COLO668 (cell line): ENCODE measurements around the gene ADCY3.
A peak's percentile ranks its signal among the peaks of the same experiment; 100 is the strongest.

Source experiments
- DNase-seq: peaks from one replicate; lab custom pipeline; 2025; ENCODE audit not compliant: unreplicated experiment; lab: John Stamatoyannopoulos, UW

ADCY3 gene

GRCh38 chr2:24832931-24833701 lies 86.9 kb downstream of the ADCY3 start:
- peak; percentile 30 for DNase-seq

DNA sequence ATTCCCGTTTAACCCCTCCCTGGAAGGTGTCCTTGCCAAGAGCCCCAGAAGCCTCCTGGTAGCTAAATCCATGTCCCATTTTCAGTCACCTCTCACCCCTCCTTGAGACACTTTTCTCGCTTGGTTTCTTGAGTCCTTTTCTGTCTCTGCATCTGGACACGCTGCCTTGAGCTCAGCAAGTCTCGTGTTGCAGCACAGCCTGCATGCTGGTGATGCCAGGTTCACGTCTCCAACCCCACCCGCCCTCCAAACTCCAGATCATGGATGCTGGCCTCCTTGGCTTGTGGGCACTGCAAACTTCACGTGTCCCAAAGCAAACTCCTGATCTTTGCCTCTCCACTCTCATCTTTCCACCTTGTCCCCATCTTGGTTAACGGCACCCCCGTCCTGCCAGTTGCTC lies 87.5 kb downstream of the ADCY3 start:
- no peak for DNase-seq

DNA sequence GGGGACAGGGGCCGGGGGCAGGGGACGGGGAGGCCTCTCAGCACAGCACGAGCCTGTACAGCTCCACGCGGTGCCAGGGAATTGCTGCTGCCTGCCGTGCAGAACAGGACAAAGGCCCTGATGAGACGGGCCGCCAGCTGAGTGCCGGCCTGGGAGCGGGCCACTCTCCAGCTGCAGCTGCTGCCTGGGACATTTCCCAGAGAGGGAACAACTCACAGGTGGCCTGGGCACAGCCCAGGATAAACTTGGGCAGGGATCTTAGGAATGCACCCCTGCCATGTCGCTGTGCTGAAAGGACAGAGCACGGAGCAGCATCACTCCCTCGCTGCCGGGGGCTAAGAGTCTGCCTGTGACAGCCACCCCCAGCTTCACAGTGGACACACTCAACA lies 88.0 kb downstream of the ADCY3 start:
- peak; percentile 10 for DNase-seq

DNA sequence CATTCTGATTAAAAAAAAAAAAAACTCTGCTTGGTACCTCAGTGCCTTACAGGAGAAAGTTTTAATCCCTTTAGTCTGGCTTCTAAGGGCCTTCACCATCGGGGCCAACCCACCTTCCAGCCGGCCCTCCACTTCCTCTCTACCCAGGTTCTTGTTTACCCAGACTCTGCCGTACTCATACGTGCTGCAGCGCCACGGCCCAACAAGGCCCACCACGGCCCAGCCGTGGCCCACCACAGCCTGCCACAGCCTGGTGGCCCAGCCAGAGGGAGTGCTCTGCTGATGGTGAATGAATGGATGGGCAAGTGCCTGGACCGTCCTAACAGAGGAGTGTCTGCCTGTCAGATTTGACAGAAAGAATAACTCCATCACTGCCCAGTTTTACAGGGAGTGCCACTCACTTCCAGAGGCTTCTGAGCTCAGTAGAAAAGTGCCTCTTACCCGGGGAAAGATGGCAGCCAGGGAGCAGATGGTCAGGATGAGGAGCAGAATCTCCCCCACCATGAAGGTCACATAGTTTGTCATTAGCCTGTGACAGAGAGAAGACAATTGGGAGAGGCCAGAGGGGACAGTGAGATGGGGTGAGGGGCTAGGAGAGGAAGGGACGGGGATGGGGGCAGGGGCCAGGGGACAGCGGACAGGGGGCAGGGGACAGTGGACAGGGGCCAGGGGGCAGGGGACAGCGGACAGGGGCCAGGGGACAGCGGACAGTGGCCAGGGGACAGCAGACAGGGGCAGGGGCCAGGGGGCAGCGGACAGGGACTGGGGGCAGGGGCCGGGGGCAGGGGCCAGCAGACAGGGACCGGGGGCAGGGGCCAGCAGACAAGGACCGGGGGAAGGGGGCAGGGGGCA lies 88.6 kb downstream of the ADCY3 start:
- DNase-seq, result no peak

GRCh38 chr2:24830786-24831185 lies 89.3 kb downstream of the ADCY3 start:
- DNase-seq, result no peak

DNA sequence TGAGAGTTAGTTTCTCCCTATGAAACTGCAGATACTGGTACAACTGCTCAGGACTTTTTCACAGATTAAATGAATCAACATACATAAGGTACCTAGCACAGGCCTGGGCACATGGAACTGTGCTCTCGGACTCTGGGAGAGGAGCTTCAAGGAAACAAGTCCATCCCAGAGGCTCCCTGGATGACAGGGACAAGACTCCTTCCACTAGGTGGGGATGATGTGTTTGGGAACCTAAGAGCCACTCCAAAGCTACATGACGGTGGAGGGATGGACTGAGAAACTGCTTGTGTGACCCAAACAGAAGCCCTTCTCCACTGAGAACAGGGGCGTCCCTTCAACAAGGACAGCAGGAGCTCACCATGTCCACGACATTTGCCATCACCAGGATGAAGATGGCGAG lies 89.7 kb downstream of the ADCY3 start:
- DNase-seq, result no peak

DNA sequence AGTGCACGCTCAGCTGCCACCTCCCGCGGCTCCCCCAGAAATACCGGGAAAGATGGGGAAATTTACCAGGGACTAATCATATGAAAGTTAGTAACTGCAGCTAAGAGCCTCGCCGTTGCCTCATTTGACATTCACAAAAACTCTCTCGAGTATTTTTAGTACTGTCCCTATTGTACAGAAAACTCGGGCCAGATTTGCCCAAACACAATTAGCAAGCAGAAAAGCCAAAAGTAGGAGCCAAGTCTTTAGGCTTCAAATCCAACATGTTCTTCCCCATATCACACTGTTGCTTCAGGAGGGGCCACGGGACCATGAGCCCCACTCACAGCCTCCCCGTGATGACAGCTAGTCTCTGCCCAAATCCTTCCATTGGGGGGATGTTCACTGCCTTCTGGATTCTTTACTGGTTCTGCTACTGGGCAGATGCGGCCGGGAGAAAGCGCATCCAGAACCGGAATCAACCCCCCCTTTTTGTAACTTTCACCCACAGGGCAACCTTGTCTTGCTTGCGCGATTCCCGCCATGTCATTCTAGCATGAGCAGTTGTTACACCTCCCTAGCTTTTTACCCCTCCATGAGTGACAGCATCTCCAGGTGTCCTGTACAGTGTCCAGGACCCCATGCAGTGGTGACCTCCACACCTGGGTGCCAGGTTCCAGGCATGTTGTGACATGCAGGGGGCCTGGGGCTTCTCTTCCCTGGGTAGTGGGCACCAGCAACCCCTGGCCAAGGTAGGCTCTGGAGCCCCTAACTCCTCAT lies 91.6 kb downstream of the ADCY3 start:
- no peak for DNase-seq

- DNase-seq, result peak; percentile 65
These were observed 92.5 kb downstream of the ADCY3 start for GRCh38 chr2:24827321-24828237.

DNA sequence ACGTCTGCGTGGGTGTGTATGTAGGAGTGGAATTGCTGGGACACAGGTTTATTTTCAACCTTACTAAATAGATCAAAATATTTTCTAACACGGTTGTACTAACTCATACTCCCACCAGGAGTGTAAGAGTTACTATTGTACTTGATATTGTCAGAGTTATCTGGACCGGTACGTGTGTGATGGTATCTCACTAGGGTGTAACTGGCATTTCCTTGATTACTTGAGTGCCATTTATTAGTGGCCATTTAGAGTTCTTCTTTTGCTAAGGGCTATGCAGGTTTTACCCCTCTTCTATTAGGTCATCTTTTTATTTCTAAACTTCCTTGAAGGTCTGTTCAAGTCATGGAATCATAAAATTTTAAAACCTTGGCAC lies 93.3 kb downstream of the ADCY3 start:
- no peak for DNase-seq

DNA sequence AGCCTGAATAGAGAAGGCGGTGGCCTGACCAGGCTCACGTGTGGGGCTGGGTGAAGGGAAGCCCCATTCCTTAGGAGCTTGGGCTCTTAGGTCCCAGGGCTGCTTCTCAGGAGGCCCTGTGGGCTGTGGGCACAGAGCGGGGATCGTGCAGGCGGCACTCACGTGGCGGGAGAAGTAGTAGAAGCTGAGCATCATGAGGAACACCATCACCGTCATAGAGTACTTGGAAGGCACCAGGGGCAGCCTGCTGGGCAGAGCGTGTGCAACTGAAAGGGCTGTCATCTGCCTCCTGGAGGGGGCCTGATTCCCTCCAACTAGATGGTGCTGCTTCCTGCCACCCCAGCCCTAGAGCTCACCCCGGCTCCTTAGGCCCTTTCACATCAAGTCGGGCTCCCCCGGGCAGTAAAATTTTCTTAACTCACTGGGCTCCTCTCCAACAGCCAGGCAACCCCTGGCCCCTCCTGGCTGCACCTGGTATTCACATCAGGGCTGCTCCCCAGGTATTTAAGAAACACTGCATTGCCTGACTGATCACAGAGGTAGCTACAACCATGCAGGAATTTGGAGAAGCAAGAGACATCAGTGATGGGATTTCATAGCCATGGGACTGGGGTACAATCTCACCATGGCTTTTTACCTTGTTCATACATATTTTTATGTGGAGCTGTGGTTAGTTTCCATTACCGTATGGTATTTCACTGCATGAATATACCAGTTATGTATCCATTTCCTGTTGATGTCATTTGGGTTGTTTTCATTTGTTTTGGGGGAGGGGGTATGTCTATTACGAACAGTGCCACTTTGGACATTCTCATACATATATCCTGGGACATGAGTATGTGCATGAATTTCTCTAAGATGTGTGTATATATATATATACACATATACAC lies 93.9 kb downstream of the ADCY3 start:
- no peak for DNase-seq

DNA sequence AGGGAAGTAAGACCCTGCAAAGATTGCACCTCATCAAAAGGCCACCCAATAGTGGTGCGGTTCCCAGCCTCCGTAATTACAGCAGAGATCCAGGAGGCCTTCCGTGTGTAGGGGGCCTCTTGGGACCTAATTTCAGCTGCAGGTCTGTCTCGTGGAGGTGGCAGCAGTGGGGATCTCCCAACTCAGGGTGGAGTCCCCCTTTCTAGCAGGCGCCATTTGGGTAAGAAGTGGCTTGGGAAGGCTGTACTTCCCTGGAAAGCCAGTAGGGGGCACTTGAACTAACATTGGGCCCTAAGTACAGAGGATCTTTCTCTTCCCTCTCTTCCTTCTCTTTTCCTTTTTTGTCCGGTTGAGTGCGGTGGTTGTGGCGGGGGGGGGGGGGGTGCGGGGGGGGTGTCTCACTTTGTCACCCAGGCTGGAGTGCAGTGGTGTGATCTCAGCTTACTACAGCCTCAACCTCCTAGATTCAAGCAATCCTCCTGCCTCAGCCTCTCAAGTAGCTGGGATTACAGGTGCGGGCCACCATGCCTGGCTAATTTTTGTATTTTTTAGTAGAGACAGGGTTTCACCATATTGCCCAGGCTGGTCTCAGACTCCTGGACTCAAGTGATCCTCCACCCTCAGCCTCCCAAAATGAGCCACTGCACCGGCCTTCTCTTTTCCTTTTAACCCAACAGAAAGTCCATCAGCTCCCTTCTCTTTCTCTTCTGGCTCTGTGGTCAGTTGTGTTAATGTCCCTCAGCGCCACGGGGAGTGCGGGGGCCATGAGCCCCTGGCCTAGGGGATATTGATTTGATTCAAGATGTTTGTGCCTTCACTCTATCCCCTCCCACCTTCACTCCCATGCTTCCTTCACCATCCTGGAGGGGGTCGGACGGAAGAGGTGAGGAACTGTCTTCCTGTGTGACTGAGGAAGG lies 94.8 kb downstream of the ADCY3 start:
- DNase-seq, result peak; percentile 8

DNA sequence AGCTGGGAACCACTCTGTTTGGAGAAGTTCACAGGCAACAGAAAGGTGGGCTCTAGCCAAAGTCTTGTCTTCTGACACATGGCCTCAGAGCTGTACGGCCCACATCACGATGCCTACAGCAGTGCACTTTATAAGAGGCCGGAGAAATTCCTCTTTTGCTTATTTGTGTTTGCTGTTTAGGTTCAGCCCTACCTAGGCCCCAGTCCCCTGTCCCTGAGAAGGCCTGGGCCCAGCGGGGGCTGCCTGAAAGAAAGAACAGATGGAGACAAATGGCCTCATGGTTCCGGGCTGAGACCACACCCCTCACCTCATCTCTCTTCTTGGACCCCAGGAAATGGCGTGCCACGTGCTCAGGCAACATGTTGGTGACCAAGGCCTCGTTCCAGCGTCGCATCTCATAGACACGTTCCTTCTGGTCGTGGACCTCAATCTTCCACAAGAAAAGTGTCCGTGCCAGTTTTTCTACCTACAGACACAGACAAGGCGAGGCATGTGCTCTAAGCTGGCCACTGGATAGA lies 95.9 kb downstream of the ADCY3 start:
- DNase-seq, result no peak

DNA sequence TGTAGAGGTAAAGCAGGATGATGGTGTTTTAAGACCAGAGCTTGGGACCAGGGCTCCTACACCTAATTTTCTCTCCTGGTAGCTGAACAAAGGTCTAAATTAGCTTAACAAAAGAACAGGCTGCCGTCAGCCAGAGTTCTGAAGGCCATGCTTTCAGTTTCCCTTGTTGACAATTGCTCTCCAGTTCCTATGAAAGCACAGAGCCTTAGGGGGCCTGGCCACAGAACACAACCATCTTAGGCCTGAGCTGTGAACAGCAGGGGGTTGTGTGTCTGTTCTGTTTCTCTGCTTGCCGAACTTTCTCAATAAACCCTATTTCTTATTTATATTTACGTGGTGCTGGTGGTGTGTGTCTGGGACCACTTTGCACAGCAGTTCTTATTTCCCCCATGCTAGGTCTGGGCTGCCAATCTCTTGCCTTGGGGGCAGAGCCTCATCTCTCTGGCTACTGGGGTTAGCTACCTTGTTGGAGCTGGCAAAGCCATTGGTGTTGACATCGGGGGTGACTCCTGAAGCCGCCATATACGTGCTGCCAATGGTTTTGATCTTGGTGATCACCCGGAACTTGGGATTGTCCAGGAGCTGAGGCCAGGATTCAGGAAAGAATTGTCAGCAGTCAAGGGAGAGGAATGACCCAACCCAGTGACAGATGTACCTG lies 97.9 kb downstream of the ADCY3 start:
- no peak for DNase-seq

- no peak for DNase-seq
These were observed 98.6 kb downstream of the ADCY3 start for GRCh38 chr2:24821433-24821891.

- no peak for DNase-seq
These were observed 99.2 kb downstream of the ADCY3 start for GRCh38 chr2:24820598-24821432.

DNA sequence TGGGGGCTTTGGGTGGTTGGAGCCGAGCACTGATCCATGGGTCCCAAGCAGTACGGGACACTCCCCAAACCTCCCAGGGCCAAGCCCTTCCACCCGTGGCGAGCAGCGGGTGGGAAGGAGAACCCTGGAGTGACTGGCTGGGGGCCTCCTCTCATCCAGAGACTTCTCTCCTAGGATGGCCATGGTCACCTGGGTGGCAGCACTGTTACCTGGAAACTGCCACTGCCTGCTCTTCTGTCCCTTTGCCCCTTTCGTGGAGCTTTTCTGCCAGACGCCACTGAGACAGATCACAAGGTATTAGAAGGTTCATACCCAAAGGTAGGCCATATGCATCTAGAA lies 99.9 kb downstream of the ADCY3 start:
- no peak for DNase-seq
